ENCODE data around the gene NPAS3.

NPAS3 gene

DNA sequence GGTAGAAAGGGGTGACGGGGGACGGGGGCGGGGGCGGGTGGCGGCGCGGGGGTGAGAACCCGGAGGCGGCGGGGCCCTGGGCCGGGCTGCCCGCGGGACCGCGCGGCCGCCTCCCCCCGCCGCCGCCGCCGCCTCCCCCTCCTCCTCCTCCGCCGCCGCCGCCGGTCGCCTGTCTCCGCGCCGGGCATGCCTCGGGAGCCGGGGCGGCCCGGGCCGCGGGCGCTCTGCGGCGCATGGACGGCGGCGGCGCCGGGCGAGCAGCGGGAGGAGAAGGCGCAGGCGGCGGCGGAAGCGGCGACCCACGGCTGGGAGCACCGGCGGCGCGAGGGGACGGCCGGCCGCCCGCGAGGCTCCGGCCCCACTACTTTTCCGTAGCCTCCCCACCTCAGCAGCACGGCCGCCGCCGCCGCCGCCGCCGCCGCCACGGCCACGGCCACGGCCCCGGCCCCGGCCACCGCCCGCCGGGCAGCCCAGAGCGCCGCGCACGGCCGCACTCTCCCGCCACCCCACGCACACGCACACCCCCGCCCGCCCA lies at the start of gene NPAS3:
TSS of gene NPAS3 (plus strand) at position 161 of the 535 bp plus-strand sequence.
- no peaks in the 10 kb centered on the region for H3K9me3 Mint-ChIP-seq
- H3K27ac Mint-ChIP-seq, result peak within 1 kb of the TSS; percentile 79
- H3K4me1 Mint-ChIP-seq, result peaks cover 12 to 26% of the 10 kb centered on the region in 2 donors
- H3K36me3 Mint-ChIP-seq, result peaks cover 0 to 4% of the 10 kb centered on the region in 2 donors
- ATAC-seq (replicated peaks) (peak; percentile 23 to 24), DNase-seq (no peak)
- peak within 1 kb of the TSS; percentile 84 to 90 for H3K4me3 Mint-ChIP-seq
- H3K27me3 Mint-ChIP-seq, result peaks cover 49 to 78% of the 10 kb centered on the region in 2 donors

DNA sequence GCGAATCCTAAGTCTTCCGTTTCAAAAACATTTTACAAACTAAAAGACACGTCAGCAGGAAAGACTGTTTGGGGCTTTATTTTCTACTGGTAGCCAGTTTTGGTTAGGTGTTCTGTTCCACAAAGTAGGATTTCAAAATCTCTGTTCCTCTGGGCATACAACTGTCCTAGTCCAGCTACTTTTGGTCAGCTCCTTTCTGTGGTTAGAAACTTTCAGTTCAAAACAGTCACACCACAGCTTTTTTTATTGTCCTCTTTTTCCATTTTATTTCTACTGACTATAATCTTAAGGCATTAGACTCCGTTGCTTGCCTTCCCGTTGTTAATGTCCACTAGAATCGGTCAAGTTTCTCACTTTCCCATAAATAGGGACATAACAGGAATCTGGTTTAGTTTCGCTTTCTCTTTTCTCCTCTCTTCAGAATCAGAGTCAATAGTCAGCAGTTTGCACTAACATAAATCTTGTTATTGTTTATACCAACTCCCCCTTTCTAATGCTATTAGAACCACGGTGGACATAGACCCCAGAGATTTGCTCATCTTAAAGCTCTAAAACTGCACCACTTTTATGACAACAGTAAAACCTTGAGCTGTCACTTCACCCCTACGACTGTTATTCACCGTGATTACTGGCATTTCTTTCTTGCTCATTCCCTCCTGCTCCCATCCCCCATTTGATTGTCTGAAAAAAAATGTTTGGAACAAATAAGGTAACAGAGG lies 41.5 kb upstream of the NPAS3 start:
- H3K4me3 Mint-ChIP-seq, result peak overlapping the region; percentile 12 to 70

DNA sequence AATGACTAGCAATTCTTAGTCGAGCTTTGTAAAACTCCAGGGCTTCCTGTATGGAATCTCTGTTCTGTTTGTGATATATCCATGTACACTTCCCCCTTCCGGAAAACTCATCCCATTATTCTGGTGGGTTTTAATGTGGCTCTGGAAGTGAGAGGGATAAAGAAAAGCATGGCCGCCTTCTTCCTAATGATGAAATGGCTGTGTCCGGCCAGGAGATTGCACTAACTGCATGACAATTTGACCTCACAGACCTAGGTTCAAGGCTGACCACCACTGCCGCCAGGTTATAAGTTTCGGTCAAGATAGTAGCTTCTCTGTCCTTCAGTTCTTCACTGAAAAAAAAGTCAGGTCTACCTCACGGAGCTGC lies 41.0 kb upstream of the NPAS3 start:
- Mint-ChIP-seq H3K4me3 (no peak overlapping the region), H3K36me3 (no peaks in the 10 kb centered on the region)
- no peak for ATAC-seq (replicated peaks)

More for the DNA sequence above, 41.5 kb upstream of the NPAS3 start:
- H3K36me3 Mint-ChIP-seq, result no peaks in the 10 kb centered on the region
- DNase-seq (no peak), ATAC-seq (replicated peaks) (no peak)
- H3K4me1 Mint-ChIP-seq, result peaks cover 0 to 3% of the 10 kb centered on the region in 2 donors
- H3K27me3 Mint-ChIP-seq, result no peaks in the 10 kb centered on the region
- H3K27ac Mint-ChIP-seq, result no peak overlapping the region
- peaks cover 0 to 2% of the 10 kb centered on the region in 2 donors for H3K9me3 Mint-ChIP-seq

DNA sequence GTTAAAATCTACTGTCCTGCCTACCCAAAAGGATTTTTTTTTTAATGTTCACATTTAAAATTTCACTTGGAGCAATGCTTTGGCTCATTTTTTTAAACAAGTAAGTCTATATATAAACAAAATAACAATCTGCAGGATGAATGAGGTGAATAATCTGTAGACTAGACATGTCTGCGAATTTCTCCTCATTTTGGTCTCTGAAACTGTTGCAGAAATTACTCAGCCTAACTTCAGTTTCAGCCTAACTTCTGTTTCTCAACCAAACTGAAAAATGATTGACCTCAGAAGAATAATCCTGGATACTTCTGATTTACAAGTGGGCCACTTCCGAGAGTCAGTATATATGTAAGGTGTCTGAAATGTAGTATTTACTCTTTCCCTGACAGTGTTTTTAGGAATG lies 39.8 kb upstream of the NPAS3 start:
- Mint-ChIP-seq H3K27me3 (no peaks in the 10 kb centered on the region), H3K4me3 (no peak overlapping the region), H3K36me3 (no peaks in the 10 kb centered on the region), H3K9me3 (no peaks in the 10 kb centered on the region), H3K27ac (no peak overlapping the region), H3K4me1 (peaks cover 0 to 3% of the 10 kb centered on the region in 2 donors)
- DNase-seq, result no peak
- no peak for ATAC-seq (replicated peaks)

More for the DNA sequence above, 41.0 kb upstream of the NPAS3 start:
- Mint-ChIP-seq H3K27ac (no peak overlapping the region), H3K9me3 (no peaks in the 10 kb centered on the region), H3K27me3 (no peaks in the 10 kb centered on the region), H3K4me1 (peaks cover 0 to 3% of the 10 kb centered on the region in 2 donors)
- no peak for DNase-seq

DNA sequence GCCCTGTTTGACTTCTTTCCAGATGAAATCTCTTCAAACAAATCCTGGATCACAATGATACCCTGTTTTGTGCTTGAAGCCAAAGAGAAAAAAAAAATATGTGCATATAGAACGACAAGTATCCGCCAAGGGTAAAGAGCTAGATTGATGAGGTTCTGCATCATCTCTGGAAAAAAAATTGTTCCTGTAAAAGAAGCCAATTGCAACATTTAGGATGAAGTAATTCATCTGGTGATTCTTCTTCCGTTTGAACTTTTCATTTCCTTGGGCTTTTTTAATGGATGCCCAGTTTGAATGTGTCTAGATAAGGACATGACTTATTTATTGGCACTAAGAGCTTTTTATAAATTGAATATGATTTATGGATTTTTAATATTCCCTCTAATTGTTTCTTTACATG lies 38.1 kb upstream of the NPAS3 start:
- ATAC-seq (replicated peaks) (no peak), DNase-seq (no peak)
- no peaks in the 10 kb centered on the region for H3K27me3 Mint-ChIP-seq
- H3K27ac Mint-ChIP-seq, result no peak overlapping the region
- H3K9me3 Mint-ChIP-seq, result no peaks in the 10 kb centered on the region
- peaks cover 0 to 3% of the 10 kb centered on the region in 2 donors for H3K4me1 Mint-ChIP-seq
- no peaks in the 10 kb centered on the region for H3K36me3 Mint-ChIP-seq
- H3K4me3 Mint-ChIP-seq, result no peak overlapping the region

DNA sequence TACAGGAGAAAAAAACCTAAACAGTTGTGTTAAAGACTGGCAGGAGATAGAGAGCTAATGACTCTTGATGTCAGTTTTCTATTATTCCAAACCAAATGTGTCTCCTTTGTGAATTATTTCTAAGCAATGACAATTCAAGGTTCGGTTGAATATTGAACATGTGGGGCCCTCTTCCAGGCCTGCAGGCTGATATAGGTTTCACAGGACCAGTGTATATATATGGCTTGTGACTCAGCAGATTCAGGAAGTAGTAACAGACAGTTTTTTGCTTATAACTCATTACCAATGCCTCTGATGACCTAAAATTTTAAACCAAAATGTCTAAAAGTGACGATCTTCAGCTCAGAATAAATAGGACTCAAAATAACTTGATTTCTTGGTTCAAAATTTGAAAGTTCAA lies 33.7 kb upstream of the NPAS3 start:
- Mint-ChIP-seq H3K9me3 (no peaks in the 10 kb centered on the region), H3K4me3 (no peak overlapping the region), H3K36me3 (no peaks in the 10 kb centered on the region), H3K27me3 (no peaks in the 10 kb centered on the region), H3K4me1 (no peaks in the 10 kb centered on the region), H3K27ac (no peak overlapping the region)
- ATAC-seq (replicated peaks) (no peak), DNase-seq (no peak)

DNA sequence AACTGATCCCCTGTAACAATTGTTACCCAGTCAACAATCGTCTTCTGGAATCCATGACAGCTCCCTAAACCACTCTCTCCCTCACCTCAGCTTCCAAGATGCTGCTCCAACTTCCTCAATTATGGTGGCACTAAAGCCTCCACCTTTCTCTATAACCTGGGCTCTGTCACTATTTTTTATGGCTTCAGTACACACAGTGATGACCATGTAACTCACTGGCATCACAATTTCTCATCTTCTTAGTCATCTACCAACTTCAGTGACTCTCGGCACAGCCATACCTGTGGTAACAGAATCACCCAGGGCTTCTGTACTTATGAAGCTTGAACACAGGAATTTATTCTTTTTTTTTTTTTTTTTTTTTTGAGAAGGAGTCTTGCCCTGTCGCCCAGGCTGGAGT lies 32.0 kb upstream of the NPAS3 start:
- no peaks in the 10 kb centered on the region for H3K27me3 Mint-ChIP-seq
- no peak for DNase-seq
- no peaks in the 10 kb centered on the region for H3K4me1 Mint-ChIP-seq
- H3K4me3 Mint-ChIP-seq, result no peak overlapping the region
- ATAC-seq (replicated peaks), result no peak
- H3K9me3 Mint-ChIP-seq, result no peaks in the 10 kb centered on the region
- no peaks in the 10 kb centered on the region for H3K36me3 Mint-ChIP-seq
- H3K27ac Mint-ChIP-seq, result no peak overlapping the region

DNA sequence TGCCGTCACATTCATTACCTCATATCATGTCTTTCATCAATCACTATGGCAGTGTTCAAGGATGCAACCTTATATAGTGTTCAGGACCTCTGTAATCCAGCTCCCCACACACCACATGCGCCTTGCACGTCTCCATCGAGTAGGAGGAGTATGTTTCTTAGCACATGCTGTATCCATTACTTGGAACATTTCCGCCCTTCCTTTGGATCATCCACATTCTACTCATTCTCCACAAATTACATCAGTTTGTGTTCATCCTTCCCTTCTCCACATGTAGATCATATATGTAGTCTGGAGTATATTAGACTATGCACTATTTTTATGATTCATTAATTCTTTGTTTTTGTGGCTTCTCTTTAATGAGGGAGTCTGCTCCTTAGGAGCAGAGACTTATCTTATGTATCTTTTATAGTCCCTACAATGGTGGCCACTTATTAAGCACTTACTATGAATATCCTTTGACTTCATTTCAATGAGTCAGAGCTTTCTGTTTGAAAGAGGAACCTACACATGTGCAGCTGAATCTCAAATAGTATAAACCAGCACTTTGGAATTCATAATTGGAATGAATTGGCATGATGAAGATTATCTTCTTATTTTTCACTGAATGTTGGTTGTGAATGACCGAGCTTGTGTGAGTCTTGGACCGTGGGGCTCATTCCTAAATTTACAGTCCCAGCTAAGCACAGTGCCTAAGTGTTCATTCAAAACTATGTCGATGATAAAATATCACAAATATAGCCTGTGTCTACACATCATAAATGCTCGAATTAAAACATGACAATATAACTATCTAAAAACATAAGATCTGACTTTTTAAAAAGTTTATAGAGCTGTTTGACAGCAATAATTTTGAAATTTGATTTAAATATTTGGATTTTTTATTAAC lies 30.2 kb upstream of the NPAS3 start:
- no peak for ATAC-seq (replicated peaks)
- Mint-ChIP-seq H3K4me1 (no peaks in the 10 kb centered on the region), H3K36me3 (no peaks in the 10 kb centered on the region), H3K4me3 (no peak overlapping the region), H3K27me3 (no peaks in the 10 kb centered on the region), H3K27ac (no peak overlapping the region), H3K9me3 (no peaks in the 10 kb centered on the region)
- DNase-seq, result no peak

DNA sequence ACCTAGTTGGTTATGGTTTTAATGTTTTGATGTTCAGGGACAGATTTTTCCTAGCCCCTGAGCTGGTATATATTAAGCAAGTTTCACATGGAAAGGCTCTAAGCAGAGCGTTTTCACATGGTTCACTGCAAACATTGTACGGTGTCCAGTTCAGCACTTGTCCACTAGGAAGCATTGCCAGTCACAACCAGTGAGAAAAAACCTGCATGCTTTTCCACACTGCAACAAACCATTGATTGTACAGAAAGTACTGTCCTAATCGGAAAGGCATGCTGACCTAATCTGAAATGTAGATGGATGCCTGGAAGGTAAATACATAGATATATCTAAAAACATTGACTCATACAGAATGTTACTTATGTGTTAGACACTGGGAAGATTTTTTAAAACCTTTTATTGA lies 25.0 kb upstream of the NPAS3 start:
- DNase-seq, result no peak
- no peaks in the 10 kb centered on the region for H3K27me3 Mint-ChIP-seq
- no peaks in the 10 kb centered on the region for H3K36me3 Mint-ChIP-seq

DNA sequence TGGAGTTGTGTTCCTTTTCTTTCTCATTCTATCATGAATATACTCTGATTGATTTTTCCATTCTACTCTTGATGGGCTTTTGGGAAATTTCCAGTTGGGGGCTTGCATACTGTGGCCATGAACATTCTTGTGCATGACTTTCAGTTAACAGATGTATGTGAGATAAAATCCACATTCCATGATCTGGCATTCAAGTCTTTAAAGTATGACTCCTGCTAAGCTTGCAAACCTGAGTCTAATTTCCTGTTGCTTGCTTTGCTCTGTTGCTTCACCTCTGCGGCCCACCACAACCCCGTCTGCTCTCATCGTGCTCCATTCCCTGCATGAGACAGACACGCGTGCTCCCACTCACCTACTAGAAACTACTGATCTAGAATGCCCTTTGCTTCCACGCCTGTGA lies 24.3 kb upstream of the NPAS3 start:
- ATAC-seq (replicated peaks), result no peak
- Mint-ChIP-seq H3K4me1 (no peaks in the 10 kb centered on the region), H3K27ac (no peak overlapping the region), H3K36me3 (no peaks in the 10 kb centered on the region), H3K9me3 (peaks cover 0 to 2% of the 10 kb centered on the region in 2 donors), H3K27me3 (no peaks in the 10 kb centered on the region), H3K4me3 (no peak overlapping the region)
- no peak for DNase-seq

More for the DNA sequence above, 25.0 kb upstream of the NPAS3 start:
- Mint-ChIP-seq H3K4me1 (no peaks in the 10 kb centered on the region), H3K9me3 (peaks cover 0 to 2% of the 10 kb centered on the region in 2 donors), H3K27ac (no peak overlapping the region), H3K4me3 (no peak overlapping the region)
- ATAC-seq (replicated peaks), result no peak

DNA sequence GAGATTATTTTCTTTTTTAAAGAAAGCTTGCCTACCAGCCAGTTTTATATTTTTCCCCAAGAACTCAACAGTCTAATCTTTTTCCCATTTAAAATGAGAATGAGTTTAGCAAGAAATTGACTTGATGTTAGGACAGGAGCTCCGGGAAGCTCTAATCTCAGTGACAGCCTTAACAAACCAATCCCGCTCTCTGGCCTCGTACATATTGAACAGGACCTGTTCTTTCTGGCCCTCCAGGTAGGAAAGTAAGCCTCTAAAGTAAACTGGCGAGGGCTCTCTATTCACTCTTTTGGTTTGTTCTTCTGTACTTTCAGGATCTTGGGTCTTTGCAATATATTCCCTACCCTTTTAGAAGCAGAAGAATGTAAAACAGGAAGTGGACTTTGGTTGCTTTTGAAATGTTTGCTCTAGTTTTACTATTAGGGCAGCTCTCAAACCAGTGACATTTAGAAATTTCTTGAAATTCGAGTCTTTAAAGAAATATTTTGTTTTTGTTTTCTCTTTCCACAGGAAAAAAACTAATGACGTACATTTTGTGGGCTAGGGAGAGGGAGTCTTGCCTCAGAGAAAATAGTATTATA lies 17.9 kb upstream of the NPAS3 start:
- H3K4me1 Mint-ChIP-seq, result no peaks in the 10 kb centered on the region
- ATAC-seq (replicated peaks), result no peak

DNA sequence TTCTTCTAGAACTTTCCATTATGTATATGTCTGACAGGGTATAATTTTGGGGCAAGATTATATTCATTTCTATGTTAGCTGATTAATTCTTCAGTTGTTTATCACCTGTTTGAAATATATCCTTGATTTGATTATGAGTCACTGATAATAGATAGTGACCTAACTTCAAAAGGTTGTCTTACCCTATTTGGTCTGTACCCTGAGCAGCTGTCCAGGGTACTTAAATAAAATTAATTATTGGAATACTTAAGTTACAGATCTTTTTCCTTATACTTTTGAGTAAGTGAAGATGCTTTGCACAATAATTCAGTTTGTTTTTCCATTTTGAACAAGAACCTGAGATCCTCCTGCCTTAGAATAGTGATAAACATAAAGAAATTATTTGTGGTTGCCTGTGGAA lies 13.2 kb upstream of the NPAS3 start:
- Mint-ChIP-seq H3K36me3 (no peaks in the 10 kb centered on the region), H3K4me1 (no peaks in the 10 kb centered on the region), H3K9me3 (peaks cover 2 to 3% of the 10 kb centered on the region in 2 donors), H3K27ac (no peak overlapping the region), H3K4me3 (no peak overlapping the region), H3K27me3 (peaks cover 4 to 13% of the 10 kb centered on the region in 2 donors)
- ATAC-seq (replicated peaks) (no peak), DNase-seq (no peak)

More for the DNA sequence above, 17.9 kb upstream of the NPAS3 start:
- H3K36me3 Mint-ChIP-seq, result no peaks in the 10 kb centered on the region
- no peak for DNase-seq
- H3K27me3 Mint-ChIP-seq, result no peaks in the 10 kb centered on the region
- no peaks in the 10 kb centered on the region for H3K9me3 Mint-ChIP-seq
- no peak overlapping the region for H3K4me3 Mint-ChIP-seq
- H3K27ac Mint-ChIP-seq, result no peak overlapping the region

DNA sequence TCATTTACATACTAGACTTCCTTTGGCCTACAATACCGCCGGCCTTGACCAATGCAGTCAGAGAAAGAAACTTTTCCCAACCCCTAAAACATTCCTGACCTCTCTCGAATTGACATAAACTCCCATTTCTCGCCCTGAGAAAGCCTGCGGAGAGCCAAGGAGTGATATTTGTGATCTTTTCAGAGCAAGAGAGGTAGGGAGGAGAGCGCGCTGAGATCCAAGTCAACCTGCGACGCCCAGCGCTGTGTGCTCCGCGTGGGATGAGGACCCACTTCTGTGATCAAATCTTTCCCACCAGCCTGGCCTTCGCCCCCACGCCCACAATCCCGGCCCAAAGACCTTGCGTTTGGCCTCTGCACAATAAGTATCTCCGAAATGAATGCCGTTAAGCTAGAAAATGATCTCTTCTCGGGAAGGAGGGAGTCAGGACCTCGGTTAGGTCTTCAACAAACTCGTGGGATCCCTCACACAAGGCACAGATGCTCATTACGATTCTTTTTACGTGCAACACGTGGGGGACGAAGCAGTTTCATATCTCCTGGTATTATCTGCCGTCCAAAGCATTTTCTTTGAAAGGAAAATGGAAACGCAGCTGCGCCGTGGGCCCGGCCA lies 6.3 kb upstream of the NPAS3 start:
- peaks cover 0 to 2% of the 10 kb centered on the region in 2 donors for H3K36me3 Mint-ChIP-seq
- no peak for ATAC-seq (replicated peaks)
- H3K27me3 Mint-ChIP-seq, result peaks cover 49 to 61% of the 10 kb centered on the region in 2 donors
- no peak overlapping the region for H3K4me3 Mint-ChIP-seq
- H3K9me3 Mint-ChIP-seq, result peaks cover 0 to 3% of the 10 kb centered on the region in 2 donors
- no peak for DNase-seq
- H3K4me1 Mint-ChIP-seq, result peaks cover 8 to 20% of the 10 kb centered on the region in 2 donors
- no peak overlapping the region for H3K27ac Mint-ChIP-seq
